CD4-positive, alpha-beta T cell treated with Interleukin-17A for 1 hour (primary cell): Measurements from ENCODE around the gene IDH3B.
"Not testable (repeated sequence)": the region's sequence is repeated elsewhere in the genome, so short reads cannot be mapped to it uniquely, and the experiment has no call there.

Experiments
- DNase-seq: peaks from one replicate; pipeline ENCODE4 v3.0.0-alpha.2; 2020

Gene IDH3B

DNA sequence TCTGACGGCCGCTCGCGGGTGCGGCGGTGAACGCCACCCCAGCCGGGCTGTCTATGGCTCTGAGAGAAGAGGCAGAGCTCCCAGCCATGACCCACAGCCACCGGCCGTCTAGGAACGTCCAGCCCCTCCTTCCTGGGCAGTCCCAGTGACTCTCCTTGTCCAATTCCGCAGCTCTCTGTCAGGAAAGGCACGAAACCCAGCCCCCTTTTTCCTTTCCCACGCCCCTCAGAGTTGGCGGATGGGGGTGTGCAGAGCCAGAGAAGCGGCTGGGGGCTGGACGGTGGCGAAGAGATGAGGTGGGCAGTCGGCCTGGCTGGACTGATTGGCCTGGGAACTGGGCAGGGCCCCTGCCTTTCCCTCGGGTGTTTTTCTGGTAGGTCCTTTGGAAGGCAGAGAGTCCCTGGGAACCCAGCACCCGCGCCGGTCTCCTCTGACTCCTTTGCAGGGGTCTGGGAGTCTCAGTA lies 30.0 kb upstream of the IDH3B start:
- DNase-seq = no peak

DNA sequence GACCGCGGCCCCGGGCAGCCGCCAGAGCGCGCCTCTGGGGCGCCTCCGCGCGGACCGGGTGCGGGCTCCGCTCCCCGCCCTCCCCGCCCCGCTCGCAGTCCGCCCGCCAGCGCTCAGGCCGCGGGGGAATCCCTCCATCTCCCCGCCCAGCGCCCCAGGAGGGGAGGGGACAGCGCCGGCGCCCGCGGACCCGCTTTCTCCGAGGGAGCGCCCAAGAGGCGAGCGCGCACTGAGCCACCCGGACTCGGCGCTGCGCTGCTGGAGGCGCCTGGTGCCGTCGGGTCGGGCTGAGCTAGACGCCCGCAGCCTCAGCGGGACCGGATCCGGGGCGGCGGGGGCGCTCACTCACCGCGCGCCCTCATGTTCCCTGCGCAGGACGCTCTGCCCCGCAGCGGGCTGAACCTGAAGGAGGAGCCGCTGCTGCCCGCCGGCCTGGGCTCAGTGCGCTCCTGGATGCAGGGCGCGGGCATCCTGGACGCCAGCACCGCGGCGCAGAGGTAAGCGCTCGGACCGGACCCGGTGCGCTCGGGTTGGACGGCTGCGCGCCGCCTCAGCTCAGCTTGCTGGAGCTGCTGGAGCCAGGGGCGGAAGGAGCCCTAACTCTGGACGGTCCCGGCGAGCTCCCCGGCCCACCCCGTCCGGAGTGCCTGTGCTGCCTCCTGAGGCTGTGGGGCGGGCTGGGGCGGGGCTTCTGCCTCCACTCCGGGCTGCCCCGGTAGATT lies 29.4 kb upstream of the IDH3B start:
- DNase-seq = peak; percentile 63

DNA sequence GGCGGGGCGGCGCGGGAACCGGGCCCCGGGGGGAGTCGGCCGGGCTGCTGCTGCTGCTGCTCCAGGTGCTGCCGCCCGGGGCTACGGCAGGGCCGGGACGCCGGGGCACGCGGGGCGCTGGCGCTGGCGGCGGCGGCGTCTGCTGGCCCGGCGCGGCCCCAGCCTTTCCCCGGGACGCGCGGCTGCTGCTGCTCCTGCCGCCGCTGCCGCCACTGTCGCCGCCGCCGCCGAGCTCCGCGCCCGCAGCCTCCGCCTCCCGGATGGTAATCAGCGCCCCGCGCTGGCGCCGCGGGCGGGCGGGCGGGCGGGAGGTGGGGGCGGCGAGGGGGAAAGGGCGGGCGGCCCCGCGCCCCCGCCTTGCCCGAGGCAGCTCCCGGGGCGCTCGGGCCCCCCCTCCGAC lies 28.9 kb upstream of the IDH3B start:
- DNase-seq = no peak

DNA sequence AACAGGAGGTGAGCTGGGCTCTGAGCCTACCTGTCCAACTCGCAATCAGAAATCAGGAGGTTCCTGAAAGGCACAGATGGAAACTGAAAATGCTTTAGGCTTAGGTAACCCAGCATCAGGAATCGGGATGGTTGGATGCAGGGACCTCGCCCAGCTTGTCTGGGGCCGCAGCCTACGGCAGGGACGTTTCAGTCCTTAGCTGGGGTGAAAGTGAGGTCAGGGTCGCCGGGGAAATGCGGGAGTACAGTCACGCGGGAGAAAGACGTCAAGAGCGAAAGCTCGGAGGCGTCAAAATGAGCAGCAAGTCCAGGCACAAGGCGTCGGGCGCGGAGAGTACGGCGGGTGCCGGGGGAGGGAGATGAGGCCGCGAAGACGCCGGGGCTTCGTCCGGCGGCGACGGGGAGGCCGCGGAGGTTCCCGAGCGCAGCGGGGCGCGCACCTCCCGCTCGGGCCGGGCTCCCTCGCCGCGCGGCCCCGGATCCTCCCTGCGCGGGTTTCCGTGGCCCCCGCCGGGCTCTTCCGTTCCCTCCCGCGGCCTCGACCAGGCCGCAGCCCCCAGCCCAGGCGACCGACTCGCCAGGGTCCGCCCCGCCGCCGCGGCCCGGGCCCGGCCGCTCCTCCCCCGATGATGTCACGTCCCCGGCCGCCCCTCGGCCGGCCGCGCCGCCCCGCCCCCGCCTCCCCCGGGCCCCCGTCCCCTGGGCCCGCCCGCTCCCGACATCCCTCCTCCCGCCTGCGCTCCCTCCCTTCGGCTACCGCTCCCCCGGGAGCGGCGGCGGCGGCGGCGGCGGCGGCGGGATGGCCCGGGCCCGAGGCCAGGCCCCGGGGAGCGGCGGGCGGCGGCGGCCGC lies 28.2 kb upstream of the IDH3B start, which contains the start of gene EBF4:
Gene EBF4, plus strand, starts transcription at position 745 of the 850 bp plus-strand sequence. CDS start 866 bp downstream, outside the sequence.
- DNase-seq = peak; percentile 45

DNA sequence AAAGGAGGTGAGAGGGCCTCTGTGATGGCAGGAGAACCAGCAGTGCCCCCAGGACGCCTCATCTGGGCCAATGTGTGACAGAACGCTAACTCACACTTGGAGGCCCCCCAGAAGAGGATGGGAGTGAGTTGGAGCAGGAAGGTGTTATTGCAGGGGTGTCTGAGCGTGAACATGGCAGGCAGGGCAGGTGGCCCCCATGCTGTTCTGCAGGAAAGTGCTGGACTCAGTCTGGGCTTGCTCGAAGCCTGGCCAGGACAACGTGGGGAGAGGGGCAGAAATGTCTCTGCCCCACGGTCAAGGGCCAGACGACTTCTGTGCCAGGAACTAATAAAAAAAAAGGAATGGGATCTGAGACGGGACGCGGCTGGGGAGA lies 27.6 kb upstream of the IDH3B start:
- DNase-seq = no peak

DNA sequence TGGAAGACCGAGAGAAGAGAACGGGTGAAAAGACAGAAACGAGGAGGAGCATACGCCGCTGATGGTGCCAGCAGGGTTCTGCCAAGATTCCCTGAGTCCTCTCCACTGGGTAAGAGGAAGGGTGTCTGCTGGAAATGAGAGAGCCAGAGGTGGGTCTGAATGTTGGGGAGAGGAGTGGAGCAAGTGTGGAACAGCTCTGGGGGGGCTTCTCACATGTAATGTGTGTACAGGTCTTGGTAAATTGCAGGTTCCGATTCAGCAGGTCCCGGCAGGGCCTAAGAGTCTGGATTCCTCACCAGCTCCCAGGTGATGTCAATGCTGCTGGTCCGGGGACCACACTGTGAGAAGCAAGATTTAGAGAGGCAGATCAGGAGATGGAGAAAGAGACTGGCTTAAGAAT lies 27.1 kb upstream of the IDH3B start:
- no peak for DNase-seq

DNA sequence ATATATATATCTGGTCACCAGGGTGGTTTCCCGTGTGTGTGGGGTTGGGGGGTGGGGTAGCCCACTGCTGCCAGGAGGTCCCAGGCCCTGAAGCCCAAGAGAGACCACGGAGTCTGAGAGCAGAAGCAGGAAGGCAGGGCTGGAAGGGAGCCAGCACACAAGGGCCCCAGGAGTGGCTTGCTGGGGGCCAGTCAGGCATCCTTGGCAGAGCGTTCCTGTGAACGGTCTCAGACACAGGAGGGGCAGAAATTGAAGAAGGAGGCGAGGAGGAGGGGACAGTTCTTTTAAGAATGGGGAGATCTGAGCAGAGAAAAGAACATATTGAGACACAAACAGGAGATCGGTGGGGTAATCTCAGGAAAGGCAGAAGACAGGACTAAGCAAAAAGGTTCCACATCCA lies 26.7 kb upstream of the IDH3B start:
- DNase-seq = no peak

DNA sequence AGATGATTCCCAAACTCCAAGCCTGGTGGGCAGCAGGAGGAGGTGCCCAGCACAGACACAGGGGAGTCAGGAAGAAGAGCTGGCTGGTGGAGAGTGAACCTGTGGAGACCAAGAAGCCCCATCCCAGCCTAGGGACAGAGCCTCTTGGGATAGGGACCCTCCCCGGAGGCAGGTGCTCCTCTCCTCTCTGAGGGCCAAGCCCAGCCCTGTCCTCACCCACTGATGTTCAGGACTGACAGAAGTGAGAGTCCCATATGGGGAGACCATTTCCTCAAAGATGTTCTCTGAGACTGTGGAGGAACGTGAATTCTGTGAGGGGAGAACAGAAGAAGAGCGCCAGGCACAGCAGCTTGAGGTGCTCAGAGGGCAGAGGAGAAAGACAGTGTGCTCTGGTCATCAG lies 26.2 kb upstream of the IDH3B start:
- DNase-seq = no peak

DNA sequence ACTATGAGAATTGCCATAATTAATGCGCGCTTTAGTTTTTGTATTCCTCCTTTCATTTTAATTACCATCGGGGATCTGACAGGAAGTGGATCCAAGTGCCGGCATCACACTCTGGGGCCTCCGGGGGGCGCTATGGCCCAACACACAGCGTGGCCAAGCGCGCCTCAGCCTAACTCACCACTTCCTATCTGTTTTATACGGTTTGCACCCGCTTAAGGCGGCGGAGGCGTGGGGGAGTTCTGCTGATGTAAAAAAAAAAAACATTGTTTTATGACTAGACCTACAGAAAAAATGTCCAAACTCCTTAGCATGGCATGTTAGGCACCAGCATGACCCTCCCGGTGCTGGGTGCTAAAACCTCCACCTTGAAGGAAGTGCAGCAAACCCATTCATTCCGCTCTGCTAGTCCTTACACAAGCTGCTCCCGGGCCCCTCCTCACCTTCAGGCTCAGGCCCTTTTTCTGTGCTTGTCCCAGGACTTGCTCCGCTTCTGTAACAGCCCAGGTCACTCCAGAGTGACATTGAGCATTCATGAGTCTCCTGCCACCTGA lies 24.1 kb upstream of the IDH3B start:
- DNase-seq = peak; percentile 82

DNA sequence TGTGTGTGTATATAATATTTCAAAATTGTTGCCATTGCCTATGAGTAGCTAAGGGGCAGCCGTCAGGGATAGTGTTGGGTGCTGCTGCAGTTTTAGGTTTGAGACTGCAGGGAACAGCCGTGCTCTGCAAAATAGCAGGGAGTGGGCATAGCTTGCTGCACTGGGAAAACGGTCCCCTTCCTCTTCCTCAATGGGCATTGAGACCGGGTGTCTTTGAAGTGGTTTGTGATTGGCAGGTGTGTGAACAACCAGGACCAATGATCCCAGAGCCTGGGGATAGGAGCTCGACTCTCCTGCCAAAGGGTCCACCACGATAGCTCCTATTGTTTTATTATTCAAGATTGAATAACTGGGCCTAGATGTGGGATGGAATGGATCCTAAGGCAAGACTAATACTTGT lies 23.5 kb upstream of the IDH3B start:
- DNase-seq = no peak

DNA sequence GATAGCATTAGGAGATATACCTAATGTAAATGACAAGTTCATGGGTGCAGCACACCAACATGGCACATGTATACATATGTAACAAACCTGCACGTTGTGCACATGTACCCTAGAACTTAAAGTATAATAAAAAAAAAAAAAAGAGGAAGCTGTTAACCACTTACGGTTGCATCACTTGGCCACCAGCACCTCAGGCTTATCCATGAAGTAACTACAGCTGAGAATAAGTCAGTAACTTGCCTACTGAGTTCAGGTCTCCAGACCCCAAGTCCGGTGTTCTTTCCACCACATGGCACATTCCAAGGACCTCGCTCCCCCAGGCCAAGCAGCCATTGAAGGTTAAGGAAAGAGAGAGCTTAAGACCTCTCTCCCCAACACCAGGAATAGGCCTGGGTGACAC lies 20.8 kb upstream of the IDH3B start:
- DNase-seq = not testable (repeated sequence)

DNA sequence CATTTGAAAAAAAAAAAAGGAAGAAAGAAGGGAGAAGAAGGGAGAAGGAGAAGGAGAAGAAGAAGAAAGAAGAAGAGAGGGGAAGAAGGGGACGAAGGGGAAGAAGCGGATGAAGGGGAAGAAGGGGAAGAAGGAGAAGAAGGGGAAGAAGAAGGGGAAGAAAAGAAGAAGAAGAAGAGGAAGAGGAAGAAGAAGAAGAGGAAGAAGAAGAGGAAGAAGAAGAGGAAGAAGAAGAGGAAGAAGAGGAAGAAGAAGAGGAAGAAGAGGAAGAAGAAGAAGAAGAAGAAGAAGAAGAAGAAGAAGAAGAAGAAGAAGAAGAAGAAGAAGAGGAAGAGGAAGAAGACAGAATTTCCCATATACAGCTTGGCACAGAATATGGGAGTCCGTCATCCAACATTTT lies 18.0 kb upstream of the IDH3B start:
- DNase-seq = not testable (repeated sequence)

DNA sequence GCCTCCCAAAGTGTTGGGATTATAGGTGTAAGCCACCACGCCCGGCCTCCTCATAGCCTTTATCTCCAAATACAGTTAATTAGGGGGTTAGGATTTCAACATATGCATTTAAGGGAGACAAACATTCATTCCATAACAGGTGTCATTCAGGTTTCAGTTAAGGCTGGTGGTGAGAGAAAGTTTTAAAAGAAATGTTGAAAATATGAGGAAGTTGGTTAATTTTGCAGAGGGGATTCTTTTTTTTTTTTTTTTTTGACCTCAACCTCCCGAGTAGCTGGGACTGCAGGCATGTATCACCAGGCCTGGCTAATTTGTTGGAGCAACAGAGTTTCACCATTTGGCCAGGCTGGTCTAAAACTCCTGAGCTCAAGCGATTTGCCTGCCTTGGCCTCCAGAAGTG lies 16.0 kb upstream of the IDH3B start:
- no peak for DNase-seq

DNA sequence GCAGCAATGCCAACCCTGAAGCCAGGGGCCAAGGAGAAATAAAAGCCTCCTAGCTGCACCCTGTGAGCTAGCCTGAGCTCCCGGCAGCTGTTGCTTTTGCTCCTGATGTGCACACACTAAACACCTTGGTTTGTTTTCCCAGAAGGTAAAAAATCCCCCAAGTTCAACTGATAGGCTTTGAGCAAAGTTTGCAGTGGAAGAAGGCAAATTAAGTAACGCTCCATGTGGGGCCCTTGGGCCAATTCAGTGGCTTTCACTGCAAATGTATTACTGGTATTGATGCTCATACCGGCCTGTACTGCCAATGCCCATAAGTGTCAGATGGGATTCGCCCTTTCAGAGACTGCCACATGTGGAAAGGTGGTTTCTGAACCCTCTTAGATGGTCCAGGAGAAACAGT lies 9.4 kb upstream of the IDH3B start:
- no peak for DNase-seq

DNA sequence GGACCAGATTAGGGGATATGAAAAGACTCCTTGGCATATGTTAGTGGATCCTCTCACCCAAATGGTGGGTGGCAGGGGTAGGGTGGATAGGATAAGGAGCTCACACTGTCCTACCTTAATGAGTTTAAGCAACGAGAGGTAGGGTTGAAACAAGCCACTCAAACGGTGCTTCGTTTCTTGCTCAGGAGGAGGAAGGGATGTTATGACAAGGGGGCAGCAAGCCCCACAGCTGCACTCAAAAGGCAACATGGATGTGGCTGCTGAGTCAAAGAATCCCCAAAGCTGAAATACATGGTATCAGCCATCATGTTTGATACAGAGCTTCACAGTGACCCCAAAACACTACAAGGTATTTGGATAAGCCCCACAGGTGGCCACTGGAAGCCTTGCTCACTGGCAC lies 8.4 kb upstream of the IDH3B start:
- no peak for DNase-seq

DNA sequence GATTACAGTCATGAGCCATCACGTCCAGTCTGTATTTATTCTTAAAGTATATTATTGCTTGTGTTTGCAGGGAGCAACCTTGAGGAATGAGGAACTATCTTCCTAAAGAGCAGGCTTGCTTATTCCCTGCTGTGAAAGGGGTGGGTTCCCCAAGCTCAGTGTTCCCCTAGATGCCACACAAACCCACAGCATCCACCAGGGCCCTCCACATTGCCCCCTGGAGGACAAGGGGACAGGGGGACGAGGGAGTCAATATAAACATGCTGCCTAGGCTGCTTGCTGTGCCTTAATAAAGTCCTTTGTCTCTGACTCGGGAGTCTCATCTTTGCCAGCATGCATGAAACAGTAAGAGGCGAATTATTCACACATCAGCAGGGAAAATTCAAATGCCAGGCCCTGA lies 8.0 kb upstream of the IDH3B start:
- no peak for DNase-seq

DNA sequence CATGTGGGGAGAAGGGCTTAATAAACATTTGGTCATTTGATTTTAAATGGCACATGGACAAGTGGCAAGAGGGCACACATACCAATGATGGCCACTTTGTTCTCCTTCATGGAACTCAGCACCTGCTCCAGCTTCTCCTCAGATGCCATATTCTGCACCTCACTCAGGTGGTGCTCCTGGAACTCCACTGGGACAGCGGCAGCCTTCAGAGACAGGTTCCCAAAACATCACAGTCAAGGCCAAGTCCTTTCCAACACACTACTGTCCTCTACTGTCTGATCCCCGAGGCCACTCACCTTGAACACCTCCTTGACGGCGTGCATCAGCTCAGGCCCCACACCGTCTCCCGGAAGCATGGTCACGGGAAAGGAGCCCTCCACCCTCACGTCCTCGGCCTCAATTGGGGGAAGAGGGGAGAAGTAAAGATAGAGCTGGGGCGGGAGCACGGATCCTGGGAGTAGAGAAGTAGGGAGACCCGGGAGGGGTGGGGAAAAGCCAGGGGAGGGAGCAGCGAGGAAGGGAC lies 591 bp downstream of the IDH3B start:
- DNase-seq = no peak

DNA sequence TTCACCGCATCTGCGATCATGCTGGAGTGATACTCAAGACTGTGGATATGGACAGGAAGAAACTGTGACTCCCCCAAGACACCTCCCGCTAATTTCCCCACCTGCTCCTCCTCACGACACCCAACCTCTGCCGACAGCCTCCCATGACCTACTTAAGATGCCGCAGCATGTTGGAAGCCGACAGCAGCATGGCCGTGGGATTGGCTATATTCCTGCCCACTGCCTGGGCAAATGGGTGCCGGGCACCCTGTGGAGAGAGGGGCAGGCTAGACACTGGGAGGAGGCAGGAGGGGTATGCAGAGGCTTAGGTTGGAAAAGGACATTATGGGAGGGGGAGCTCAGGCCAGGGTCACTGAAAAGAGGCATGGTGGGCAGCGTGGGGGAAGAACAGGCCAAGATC lies 4.5 kb downstream of the IDH3B start:
- DNase-seq = no peak

DNA sequence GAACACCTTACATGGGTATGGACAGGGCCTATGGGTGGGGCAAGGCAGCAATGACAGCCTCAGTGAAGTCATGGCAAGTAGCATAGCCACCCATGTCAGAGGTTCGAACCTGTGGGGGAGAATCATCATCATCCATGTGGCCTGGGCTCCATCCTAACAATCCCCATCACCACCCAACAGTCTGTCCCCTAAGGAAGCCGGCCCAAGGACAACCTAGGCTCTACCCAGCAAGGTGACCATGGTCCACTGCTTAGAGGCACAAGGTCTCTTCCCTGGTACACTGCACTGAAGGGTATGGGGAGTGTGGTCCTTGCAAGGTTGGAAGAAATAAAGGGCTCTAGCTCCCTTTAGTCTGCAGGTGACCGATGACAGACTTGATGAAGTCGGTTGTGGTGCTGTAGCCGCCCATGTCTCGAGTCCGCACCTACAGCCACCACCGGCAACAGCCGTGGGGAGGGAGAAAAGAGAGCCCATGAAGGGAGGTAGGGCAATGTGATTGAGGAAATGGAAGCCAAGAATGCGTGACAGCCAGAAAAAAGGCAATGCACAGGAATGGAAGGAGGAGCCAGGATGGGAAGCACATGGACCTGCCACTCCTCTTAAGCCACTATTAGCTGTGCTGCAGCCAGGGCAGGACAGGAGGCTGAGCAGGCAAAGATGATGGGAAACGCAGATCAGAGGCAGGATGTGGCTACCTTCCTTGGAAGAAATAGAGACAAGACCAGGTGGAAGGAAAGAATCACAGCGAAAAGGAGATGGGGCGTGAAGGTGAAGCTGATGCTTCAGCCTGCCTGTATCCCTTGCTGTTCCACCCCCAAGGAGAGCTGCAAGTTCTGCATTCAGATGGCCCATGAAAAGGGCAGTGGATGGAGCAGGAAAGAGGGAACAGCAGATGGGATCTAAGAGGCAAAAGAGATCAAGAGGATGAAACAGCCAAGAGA lies 5.3 kb downstream of the IDH3B start:
- DNase-seq = no peak

DNA sequence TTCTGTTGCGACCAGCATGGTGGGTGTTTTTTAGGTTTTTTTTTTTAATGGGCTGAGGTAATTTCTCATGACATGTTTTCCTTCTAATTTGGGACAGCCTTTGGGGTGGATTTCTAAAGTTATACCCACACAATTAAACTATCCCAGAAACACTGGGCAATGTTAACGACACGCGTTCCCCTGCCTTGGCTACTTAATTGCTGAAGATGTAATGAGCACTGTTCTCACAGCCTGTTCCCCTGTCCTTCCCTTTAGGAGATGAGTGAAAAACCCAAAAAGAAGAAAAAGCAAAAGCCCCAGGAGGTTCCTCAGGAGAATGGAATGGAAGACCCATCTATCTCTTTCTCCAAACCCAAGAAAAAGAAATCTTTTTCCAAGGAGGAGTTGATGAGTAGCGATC lies 6.3 kb downstream of the IDH3B start:
- no peak for DNase-seq

DNA sequence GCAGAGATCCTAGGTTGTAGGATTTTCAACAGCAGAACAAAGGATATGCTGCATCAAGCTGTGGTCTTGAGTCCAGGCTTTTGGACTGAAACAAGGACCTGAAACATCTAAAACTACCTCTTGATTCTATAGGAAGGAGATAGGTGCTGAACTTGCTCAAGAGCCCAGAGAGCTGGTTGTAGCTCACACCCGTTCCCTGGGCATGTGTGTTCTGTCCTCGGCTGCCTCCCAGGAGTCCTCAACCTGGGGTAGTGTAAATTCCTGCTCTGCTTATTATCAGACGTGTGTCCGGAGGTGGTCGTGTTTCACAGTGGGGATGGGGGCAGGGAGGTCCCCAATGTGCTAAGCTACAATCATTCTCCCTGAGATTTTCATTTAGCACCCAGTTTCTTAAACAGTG lies 6.8 kb downstream of the IDH3B start:
- DNase-seq = no peak

DNA sequence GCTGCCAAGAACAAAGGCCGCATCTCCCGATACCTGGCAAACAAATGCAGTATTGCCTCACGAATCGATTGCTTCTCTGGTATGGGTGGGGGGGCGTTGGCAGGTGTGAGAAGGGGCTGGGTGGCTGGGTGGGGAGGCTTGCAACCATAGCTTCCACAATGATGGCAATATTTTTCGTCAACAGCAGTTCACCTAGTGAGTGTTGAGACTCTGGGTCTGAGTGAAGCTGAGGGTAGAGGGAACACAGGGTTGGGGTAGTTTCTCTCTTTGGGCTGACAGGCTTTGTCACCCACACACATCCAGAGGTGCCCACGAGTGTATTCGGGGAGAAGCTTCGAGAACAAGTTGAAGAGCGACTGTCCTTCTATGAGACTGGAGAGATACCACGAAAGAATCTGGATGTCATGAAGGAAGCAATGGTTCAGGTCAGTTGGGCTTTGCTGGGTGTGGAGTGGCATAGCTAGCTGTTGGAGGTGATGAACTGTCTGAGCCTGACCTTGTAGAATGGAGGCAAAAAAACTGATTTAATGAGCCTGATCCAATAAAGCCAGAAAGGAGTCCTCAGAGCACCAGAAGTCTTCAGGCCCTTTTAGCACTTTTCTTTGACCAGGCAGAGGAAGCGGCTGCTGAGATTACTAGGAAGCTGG lies 7.4 kb downstream of the IDH3B start:
- no peak for DNase-seq
